RCC 7860 (cell line): Measurements from ENCODE around the gene CTNNB1.
A peak's percentile ranks its signal among the peaks of the same experiment; 100 is the strongest.

ENCODE experiments used
- DNase-seq: peaks from one replicate; pipeline ENCODE4 v3.0.0-alpha.2; 2015; ENCODE audit warnings: low spot score
- FAIRE-seq: peaks from 2 replicates; lab custom pipeline; 2012; peaks lifted over from hg19 to GRCh38; lab: Jason Lieb, UNC

CTNNB1 gene

DNA sequence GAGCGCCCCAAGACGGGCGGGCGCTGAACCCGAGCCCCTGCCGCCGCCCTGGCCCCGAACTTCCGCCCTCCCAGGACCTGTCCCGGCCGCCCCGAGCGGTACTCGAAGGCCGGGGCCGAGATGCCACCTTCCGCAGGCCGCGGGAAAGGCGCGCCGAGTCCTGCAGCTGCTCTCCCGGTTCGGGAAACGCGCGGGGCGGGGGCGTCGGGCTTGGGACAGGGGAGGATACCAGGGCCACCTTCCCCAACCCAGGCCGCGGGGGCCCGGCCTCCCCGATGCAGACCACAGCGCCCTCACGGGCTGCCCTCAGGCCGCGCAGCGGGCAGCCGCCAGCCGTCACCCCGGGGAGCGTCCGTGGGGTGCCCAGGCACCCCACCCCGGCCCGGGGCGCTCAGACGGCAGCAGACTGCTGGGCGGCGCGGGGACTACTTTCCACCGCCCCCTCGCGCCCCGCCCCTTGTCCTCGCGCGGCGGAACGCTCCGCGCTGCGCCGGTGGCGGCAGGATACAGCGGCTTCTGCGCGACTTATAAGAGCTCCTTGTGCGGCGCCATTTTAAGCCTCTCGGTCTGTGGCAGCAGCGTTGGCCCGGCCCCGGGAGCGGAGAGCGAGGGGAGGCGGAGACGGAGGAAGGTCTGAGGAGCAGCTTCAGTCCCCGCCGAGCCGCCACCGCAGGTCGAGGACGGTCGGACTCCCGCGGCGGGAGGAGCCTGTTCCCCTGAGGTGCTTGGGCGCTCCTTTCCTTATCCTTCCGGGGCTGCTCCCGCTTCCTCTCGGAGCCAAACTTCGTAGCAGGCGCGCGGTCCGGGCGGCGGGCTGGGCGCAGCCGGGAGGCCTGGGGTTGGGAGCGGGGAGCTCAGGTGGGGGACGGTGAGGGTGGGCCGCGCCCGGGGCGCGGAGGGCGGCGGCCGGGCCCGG is at the start of gene CTNNB1:
TSS of gene CTNNB1 (plus strand) at position 556 of the 916 bp plus-strand sequence. CDS start 24,564 bp downstream, outside the sequence.
- no peak for FAIRE-seq
- peak; percentile 63 for DNase-seq

- FAIRE-seq (no peak), DNase-seq (no peak)
Measured at GRCh38 chr3:41155834-41156233, 43.5 kb upstream of the CTNNB1 start.

DNA sequence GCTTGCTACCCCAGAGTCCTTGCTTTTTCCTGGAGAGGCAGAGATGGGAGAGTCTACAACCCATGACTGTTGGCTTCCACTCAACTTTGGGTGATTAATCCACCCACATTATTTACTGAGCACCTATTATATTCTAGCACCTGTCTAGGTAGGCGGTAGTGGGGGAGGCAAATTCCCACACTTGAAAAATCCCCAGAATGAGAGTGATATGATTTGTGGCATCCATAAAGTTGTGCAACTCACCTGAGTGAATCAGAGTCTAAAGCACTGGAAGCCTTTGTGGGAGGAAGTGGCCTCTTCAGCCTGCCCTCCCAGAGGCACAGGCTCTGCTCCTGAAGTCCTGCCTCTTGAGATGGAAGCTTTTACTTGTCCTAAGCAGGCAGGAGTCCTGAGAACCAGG is 40.4 kb upstream of the CTNNB1 start:
- FAIRE-seq (no peak), DNase-seq (peak; percentile 7)

DNA sequence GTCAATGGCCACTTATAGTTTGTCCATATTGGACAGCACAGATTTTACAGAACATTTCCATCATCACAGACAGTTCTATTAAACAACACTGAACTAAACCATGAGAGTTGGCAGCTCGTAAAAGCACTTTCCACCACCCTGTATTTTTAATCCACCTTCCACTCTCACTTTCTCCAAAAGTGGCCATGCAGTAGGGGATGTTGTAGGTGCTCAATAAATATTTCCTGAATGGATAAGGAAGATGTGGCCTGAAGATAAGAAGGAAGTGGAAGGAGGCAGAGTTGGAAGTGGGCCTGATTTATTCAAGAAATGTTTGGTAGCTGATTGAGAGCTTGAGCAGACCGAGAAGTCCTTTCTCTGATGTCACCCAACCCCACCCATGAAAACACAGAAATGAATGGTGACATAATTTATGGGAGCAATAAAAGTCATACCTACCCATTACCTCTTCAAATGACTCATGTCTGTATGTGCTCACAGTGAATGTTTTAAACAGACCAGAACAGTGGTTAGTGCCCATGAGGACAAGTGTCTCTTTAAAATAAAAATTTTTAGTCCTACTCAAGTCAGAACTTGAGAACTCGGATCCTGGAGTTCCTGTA is 39.6 kb upstream of the CTNNB1 start:
- no peak for FAIRE-seq
- no peak for DNase-seq

DNA sequence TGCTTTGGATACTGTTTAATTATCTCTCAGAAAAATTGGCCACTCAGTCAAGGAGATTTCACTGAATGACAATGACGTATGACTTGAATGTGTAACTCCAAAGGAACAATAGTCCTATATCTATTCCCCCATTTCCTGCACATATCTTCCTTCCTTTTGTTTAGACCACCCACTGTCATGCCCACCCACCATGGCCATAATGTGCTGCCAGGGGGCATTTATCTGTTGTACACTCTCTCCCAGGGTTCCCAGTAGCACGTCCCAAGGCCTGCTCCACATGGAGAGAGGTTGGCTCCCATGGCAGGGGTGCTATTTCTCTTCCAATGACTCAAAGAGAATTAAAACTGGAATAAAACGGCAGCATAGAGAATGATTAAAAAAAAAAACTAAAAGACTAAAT is 36.8 kb upstream of the CTNNB1 start:
- DNase-seq, result no peak
- FAIRE-seq, result no peak

DNA sequence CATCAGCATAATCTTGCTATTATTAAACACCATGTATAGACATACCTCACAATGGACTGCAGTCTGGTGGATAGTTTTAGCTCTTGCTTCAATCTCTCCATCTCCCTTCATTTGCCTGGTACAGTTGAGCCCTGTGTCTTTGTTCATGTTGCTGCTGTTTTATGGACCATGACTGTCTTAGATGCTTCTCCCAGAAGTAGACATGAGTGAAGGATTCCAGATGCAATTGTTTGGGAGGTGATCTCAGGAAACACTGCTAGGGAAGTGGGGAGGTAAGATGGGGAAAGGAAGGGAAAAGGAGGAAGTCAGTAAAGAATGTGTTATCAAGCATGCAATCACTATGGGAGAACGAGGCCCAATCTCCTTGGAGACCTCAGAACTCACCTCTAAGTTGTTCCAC is 36.3 kb upstream of the CTNNB1 start:
- no peak for DNase-seq
- FAIRE-seq, result no peak

DNA sequence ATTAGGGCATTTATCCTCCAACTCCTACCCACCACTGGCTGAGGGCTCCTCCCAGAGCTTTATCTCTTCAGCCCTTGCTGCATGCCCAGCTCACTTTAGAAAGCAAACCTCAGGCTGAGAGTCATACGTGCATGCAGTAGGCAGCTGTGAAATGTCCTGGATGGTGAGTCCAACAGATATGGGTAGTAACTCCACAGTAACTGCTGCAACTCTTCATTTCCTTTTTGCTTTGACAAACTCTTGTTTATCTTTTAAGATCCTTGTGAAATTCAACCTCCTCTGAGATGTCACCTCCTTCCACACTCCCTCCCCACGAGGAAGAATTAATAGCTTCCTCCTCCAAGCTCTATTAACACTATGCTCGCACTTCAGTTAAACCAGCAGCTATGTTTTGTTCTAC is 35.9 kb upstream of the CTNNB1 start:
- no peak for DNase-seq
- FAIRE-seq, result no peak

DNA sequence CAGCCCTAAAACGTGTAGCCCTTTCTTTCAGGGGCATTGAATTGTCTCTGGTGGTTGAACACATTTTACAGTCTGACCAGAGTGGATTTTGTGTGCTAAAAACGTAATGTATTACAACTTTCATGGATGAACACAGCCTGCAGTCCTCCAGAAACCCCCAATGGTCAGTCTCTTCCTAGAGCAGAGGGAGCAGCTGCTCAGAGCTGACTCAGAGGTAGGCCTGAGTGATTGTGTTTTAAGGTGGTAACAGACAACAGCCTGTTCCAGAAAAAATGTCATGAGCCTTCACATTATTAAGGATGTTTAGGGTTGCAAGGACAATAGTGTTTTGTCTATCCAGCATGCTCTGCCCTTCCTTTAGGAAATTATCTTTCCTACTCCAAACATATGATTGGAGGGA is 34.5 kb upstream of the CTNNB1 start:
- DNase-seq, result no peak
- FAIRE-seq, result no peak

GRCh38 chr3:41167722-41168497 is 31.4 kb upstream of the CTNNB1 start:
- no peak for FAIRE-seq

DNA sequence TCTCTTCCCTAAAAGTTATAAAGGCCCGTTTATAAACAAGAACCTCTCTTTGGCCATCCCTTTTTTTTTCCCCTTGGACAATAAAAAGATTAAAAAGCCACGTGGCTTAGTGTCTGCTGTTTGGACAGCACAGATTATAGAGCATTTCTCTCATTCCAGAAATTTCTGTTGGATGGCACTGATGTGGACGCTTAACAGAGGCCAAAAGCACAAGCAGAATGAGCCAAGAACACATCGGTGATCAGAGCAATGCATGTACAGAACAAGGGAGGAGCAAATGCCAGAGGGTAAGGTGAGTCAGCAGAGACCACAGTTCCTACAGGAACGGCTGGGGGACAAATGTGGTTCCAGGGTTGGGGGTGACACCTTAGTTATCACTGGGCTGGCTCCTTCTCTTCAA is 30.3 kb upstream of the CTNNB1 start:
- FAIRE-seq (no peak), DNase-seq (no peak)

More at GRCh38 chr3:41167722-41168497, 31.4 kb upstream of the CTNNB1 start:
- no peak for DNase-seq

GRCh38 chr3:41173926-41174885 is 25.1 kb upstream of the CTNNB1 start:
- FAIRE-seq (no peak), DNase-seq (no peak)

- FAIRE-seq (no peak), DNase-seq (no peak)
Measured at GRCh38 chr3:41175365-41175764, 23.9 kb upstream of the CTNNB1 start.

DNA sequence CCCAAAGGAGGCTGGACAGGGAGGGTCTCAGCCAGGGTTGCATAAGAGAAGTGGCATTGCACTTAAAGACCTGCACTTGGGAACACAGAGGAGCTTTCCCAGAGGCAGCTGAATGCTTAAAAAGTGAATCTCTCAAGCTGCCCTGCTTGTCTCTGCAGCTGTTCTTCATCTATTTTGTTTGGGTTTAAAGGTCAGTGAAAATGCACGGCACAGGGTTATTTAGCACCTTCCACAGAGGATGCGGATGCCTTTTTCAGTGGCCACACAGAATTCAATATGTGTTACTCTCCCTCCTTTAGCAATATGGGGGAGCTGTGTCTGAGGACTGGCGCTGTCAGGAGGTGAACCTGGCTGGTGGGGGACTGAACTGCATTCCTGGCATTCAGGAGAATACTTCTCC is 22.7 kb upstream of the CTNNB1 start:
- FAIRE-seq (no peak), DNase-seq (no peak)

DNA sequence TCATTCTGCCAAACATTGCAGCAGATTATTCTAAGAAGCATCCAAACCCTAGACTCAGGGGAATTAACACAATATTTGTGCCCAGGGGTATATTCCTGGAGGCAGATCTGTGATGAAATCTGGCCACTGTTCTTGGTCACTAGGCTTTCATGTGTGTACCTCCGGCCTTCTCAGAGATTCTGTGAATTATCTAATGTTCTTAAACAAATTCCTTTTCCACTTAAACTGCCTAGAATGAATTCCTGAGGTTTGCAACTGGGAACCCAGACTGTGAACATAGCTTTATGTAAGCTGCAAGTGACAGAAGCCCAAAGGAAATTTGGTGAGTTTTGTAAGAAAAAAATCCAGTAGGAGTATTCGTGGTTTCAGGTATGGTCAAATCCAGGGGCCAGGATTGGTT is 20.7 kb upstream of the CTNNB1 start:
- no peak for FAIRE-seq
- no peak for DNase-seq

GRCh38 chr3:41180396-41180795 is 18.9 kb upstream of the CTNNB1 start:
- FAIRE-seq (no peak), DNase-seq (no peak)

GRCh38 chr3:41182504-41183059 is 16.7 kb upstream of the CTNNB1 start:
- no peak for FAIRE-seq
- no peak for DNase-seq

- FAIRE-seq (no peak), DNase-seq (no peak)
Measured at GRCh38 chr3:41184394-41184793, 14.9 kb upstream of the CTNNB1 start.

DNA sequence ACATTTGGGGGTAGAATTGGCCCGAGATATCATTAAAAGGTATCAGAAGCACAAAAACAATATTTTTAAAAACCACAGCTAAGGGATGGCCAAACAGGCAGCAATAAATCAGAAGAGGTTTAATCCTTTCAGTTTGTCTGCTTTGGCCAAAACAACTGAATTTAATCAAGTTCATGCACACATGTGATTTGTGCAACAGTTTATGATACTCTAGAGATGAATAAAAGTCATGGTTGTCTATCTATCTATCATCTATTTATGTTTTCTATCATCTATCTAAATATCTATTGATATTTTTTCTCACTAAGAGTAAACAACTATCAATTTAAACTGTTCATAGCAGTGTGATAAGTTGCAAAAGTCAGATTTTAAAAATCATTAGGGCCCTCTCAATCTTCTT is 13.0 kb upstream of the CTNNB1 start:
- DNase-seq (no peak), FAIRE-seq (no peak)

DNA sequence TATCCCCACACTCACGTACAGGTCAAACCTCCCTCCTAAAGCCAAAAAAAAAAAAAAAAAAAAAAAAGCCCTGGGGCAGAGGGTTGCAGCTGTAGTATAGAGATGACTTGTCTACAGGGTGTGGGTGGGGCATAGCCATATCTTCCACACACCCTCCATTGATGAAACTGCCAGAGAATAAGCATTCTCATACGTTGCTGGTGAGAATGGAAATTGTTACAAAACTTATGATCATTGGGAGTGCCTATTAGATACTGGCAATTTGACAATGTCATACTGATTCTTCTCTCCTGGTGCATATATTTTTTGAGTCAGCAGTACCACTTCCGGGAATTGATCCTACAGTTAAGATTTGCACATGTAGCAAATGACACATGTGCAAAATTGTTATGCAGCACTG is 11.0 kb upstream of the CTNNB1 start:
- FAIRE-seq, result no peak
- DNase-seq, result no peak
